Suprapubic skin (tissue), 4 donors: ENCODE results near the gene TIMP2.

Experiments
- CTCF ChIP-seq, 2 donors: fragments of 200-600 bp in 1 of 2; fragments of 450-650 bp in 1 of 2; sonication (generic) in 1 of 2; IDR thresholded peaks; one replicate each; pipeline ENCODE4 v1.5.1; 2016 to 2019; ENCODE audit warnings: antibody characterized with exemption in 2 of 2, mild to moderate bottlenecking in 1 of 2, moderate library complexity in 1 of 2
- EP300 ChIP-seq: sonication (generic); formaldehyde crosslinking; IDR thresholded peaks from one replicate; pipeline ENCODE4 v1.6.1; 2017; ENCODE audit warnings: antibody characterized with exemption
- POLR2A ChIP-seq, 2 donors: fragments of 450-650 bp; IDR thresholded peaks; one replicate each; pipeline ENCODE4 v1.6.1; 2017; ENCODE audit warnings: antibody characterized with exemption in 2 of 2, mild to moderate bottlenecking in 2 of 2, moderate library complexity in 2 of 2
- POLR2AphosphoS5 ChIP-seq, 3 donors: sonication (generic); formaldehyde crosslinking; IDR thresholded peaks; one replicate each; pipeline ENCODE4 v1.6.1; 2017; ENCODE audit warnings: antibody characterized with exemption in 3 of 3

DNA sequence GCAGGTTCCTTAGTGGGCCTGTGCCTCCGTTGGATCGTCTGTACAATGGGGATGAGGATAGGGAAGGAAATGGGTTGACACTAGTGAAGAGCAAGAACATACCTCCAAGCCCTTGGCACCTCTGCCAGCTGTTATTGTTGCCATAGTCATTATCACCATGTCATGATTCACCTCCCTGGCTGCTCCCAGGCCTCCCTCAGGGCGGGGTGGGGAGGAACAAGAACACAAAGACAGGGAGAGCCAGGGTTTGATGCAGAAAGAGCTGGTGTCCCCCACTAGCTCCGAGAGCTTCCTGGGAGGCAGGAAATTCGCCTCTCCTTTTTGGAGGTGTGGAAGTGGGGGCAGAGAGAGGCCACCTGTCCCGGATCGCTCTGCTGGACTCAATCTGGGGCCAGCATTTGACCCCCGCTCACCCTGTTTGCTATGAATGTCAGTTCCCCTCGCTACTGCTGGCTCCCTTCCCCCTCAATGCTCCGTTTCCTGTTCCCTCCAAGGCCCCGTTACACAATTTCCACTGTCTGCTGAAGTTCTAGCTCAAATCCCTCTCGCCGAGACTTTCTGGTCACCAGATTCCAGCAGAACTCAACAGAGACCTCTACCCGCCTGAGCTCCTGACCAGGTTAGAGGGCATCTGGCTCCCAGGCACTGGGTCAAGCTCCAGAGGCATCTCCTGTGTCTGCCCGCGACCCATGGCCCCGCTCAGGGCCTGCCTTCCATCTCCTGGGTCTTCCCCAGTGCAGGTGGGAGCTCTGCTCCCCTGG is 9.1 kb downstream of the TIMP2 start:
- TF ChIP-seq CTCF (IDR thresholded peaks at IDR 0.05): no peak
- no peak for TF ChIP-seq POLR2AphosphoS5 (IDR thresholded peaks at IDR 0.05)
- TF ChIP-seq POLR2A (IDR thresholded peaks at IDR 0.05): no peak
- no peak for TF ChIP-seq EP300
